ENCODE data around the gene RASA2. TPM values are rescaled to one million over a fixed set of nuclear protein-coding genes. Genes with fewer than 3 reads are reported as not detected.

RASA2 gene
- total and polyA plus RNA-seq, 4 donors = 1.6 to 5.4 (median 4.6) TPM

DNA sequence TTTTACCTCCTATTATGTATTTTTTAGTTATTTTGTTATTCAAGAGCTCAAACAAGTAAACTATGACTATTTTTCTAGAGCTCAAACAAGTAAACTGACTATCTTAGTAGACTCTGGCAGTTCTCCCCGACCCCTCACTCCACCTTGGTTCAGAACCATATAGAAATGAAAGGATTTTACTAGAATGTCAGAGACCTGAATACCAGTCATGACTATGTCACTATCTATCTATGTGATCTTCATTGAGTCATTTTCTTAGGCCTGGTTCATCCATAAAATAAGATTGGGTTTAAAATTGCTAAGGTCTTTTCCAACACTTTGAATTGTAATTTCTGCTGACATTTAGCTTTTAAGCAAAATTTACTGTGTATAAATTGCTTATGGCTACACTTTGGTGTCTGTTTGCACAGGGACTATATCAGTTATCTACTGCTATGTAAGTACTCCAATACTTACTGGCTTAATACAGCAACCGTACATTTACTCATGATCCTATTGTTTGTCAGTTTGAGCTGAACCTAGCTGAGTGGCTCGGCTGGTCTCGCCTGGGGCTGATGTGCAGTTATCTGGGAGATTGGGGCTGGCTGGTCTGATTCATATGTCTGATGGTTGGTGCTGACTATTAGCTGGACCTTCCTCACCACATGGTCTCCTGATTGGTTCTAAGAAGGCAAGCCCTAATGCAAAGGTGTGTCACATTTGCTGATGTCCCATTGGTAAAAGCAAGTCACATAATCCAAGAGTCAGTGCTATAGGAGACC lies 37.0 kb downstream of the RASA2 start:
- 96% methylated on average over 4 of the region's 4 CpGs for whole genome bisulfite sequencing
- H3K27ac ChIP-seq (ENCODE audit: low read depth in 1 of 2, low read length in 2 of 2) = no peak overlapping the region

More for the DNA sequence above, 37.0 kb downstream of the RASA2 start:
- Histone ChIP-seq H3K4me1 (ENCODE audit: control insufficient read depth in 4 of 4, insufficient read depth in 4 of 4, low read length in 3 of 4) (peaks cover 0 to 13% (median 10%) of the 10 kb centered on the region in 4 donors), H3K9me3 (ENCODE audit: control insufficient read depth in 4 of 4, low read length in 3 of 4) (no peaks in the 10 kb centered on the region), H3K27me3 (ENCODE audit: control insufficient read depth in 4 of 4, insufficient read depth in 4 of 4, low read length in 3 of 4) (no peaks in the 10 kb centered on the region), H3K9ac (ENCODE audit: low read depth in 1 of 2, low read length in 2 of 2) (no peak overlapping the region), H3K4me3 (ENCODE audit: low read depth in 1 of 3, low read length in 3 of 3) (no peak overlapping the region), H3K36me3 (ENCODE audit: control insufficient read depth in 4 of 4, insufficient read depth in 3 of 4, low read depth in 1 of 4, low read length in 3 of 4) (peaks cover 0 to 3% (median 2%) of the 10 kb centered on the region in 4 donors)
- TF ChIP-seq MAX (IDR thresholded peaks at IDR 0.05) (no peak), FOXA1 (IDR thresholded peaks at IDR 0.05) (no peak), JUND (IDR thresholded peaks at IDR 0.05) (no peak), HNF4G (IDR thresholded peaks at IDR 0.05) (no peak), YY1 (IDR thresholded peaks at IDR 0.05) (no peak), RXRA (IDR thresholded peaks at IDR 0.05) (no peak), ATF3 (IDR thresholded peaks at IDR 0.05) (no peak), RAD21 (IDR thresholded peaks at IDR 0.05) (no peak), TAF1 (conservative IDR thresholded peaks at IDR 0.05) (no peak), CTCF (IDR thresholded peaks at IDR 0.05; ENCODE audit: low read depth, low read length, missing input control) (no peak), NR2F2 (IDR thresholded peaks at IDR 0.05) (no peak), FOXA2 (IDR thresholded peaks at IDR 0.05) (no peak)
- TF ChIP-seq, protein P1, sequence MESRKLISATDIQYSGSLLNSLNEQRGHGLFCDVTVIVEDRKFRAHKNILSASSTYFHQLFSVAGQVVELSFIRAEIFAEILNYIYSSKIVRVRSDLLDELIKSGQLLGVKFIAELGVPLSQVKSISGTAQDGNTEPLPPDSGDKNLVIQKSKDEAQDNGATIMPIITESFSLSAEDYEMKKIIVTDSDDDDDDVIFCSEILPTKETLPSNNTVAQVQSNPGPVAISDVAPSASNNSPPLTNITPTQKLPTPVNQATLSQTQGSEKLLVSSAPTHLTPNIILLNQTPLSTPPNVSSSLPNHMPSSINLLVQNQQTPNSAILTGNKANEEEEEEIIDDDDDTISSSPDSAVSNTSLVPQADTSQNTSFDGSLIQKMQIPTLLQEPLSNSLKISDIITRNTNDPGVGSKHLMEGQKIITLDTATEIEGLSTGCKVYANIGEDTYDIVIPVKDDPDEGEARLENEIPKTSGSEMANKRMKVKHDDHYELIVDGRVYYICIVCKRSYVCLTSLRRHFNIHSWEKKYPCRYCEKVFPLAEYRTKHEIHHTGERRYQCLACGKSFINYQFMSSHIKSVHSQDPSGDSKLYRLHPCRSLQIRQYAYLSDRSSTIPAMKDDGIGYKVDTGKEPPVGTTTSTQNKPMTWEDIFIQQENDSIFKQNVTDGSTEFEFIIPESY (IDR thresholded peaks at IDR 0.05) = no peak
- TF ChIP-seq, protein P2, sequence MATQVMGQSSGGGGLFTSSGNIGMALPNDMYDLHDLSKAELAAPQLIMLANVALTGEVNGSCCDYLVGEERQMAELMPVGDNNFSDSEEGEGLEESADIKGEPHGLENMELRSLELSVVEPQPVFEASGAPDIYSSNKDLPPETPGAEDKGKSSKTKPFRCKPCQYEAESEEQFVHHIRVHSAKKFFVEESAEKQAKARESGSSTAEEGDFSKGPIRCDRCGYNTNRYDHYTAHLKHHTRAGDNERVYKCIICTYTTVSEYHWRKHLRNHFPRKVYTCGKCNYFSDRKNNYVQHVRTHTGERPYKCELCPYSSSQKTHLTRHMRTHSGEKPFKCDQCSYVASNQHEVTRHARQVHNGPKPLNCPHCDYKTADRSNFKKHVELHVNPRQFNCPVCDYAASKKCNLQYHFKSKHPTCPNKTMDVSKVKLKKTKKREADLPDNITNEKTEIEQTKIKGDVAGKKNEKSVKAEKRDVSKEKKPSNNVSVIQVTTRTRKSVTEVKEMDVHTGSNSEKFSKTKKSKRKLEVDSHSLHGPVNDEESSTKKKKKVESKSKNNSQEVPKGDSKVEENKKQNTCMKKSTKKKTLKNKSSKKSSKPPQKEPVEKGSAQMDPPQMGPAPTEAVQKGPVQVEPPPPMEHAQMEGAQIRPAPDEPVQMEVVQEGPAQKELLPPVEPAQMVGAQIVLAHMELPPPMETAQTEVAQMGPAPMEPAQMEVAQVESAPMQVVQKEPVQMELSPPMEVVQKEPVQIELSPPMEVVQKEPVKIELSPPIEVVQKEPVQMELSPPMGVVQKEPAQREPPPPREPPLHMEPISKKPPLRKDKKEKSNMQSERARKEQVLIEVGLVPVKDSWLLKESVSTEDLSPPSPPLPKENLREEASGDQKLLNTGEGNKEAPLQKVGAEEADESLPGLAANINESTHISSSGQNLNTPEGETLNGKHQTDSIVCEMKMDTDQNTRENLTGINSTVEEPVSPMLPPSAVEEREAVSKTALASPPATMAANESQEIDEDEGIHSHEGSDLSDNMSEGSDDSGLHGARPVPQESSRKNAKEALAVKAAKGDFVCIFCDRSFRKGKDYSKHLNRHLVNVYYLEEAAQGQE (IDR thresholded peaks at IDR 0.05) = no peak
- no peak for DNase-seq (ENCODE audit: low spot score)
